ENCODE data around the gene SH3RF3.

Gene SH3RF3

DNA sequence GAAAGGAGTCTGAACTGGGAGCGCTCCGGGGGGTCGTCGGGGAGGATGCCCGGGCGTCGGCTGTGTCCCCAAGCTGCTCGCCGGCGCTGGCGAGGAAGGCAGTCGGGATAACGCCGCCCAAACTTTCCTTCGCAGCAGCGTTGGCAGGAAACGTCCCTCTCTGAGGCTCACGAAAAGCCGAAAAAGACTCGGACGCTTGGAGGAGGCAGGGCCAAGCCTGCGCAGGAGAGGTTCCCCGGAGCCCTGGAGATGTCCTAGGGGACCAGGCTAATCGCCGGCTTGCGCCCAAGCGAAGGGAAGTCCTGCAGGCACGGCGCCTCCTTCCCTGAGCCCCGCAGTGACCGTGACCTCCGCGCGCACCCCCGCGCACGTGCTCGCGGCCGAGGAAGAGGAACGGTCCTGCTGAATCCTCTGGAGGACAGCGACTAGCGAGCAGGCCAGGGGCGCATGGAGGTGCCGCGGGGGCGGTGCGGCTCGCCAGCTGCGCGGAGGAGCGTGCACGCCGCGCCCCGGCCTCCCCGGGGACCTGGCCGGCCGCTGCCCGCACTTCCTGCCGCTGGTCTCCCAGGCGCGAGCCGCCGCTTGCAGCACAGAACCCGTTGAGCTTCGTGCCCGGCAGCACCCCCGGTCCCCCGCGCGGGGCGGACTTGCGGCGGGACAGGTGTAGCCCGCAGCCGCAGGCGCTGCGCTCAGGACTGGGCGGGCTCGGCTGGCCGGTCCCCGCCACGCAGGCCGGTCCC, at the start of gene SH3RF3:
Gene SH3RF3 (plus strand): TSS at position 590 of the 740 bp plus-strand sequence.
- no peak for TF ChIP-seq GATA1 (IDR thresholded peaks at IDR 0.05; ENCODE audit: low read depth, low read length)
- no peak for TF ChIP-seq POLR2A (IDR thresholded peaks at IDR 0.05; ENCODE audit: low read length)
- no peak for DNase-seq

DNA sequence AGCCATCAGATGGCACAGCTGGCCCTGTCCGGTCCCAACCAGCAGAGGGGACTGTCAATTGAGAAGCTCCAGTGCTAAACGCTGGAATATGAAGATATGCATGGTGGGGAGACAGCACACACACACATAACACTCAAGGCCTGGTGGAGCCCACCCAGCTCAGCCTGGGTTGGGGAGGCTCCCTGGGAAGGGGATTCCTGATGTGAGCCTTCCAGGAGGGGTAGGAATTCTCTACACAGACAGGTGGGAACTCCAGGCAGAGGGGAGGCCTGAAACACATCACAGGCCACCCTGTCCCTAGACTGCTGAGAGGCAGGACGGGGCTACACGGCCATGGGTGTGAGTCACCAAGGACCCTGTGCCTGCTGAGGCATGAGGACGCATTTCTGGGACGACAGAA, 49.4 kb upstream of the SH3RF3 start:
- TF ChIP-seq POLR2A (IDR thresholded peaks at IDR 0.05; ENCODE audit: low read length) (no peak), GATA1 (IDR thresholded peaks at IDR 0.05; ENCODE audit: low read depth, low read length) (no peak)
- no peak for DNase-seq

DNA sequence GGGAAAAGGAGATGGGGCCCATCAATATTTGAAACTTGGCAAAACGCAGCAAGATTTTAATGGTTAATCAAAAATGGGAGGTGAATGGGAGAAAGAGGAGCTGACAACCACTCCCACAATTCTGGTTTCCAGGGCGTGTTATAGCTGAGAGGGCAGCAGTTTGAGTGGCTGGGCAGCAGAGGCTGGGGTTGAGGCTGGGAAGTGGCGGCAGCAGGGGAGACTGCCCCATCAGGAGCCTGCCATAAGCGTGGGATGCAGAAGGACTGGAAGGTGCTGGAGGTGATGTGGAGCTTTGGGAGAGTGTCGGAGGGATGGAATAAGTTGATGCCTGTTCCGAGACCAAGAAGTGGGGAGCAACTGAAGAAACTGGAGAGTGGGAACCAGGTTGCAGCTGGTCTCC, 48.9 kb upstream of the SH3RF3 start:
- TF ChIP-seq GATA1 (IDR thresholded peaks at IDR 0.05; ENCODE audit: low read depth, low read length) = no peak
- no peak for TF ChIP-seq POLR2A (IDR thresholded peaks at IDR 0.05; ENCODE audit: low read length)
- DNase-seq = no peak

DNA sequence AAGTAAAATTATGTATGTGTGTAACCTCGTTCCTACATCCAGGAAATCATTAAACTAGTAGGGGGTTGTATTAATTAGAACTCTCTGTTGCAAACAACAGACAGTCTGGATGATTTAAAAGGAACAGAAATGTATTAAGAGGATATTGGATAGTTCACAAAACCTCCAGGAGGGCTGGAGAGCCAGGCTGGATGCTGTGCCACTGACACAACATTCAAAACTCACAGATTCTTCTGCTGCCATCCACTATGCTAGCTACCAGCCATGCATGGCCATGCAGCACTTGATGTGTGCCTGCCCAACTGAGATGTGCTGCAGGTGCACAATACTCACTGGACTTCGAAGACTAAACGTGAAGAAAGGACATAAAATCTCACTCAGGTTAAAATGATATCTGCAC, 48.2 kb upstream of the SH3RF3 start:
- no peak for TF ChIP-seq GATA1 (IDR thresholded peaks at IDR 0.05; ENCODE audit: low read depth, low read length)
- no peak for TF ChIP-seq POLR2A (IDR thresholded peaks at IDR 0.05; ENCODE audit: low read length)
- DNase-seq = no peak

DNA sequence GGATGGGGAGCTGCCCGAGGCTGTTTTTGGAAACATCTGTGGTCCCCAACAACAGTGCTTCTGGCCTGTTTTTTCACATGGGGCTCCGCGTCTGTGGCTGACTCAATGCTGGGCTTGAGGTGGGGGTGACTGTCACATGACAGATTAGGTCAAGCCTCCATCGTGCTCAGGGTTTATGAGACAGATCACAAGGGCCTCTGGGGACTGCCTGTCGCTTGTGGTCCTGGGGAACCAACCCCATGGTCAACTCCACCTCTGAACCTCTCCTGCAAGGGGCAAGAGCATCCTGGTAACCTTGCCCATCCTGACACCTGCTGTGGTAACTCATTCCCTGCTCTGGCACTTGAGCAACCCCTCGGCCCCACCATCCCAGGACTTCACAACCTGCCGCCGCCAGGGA, 47.6 kb upstream of the SH3RF3 start:
- no peak for DNase-seq
- no peak for TF ChIP-seq GATA1 (IDR thresholded peaks at IDR 0.05; ENCODE audit: low read depth, low read length)
- no peak for TF ChIP-seq POLR2A (IDR thresholded peaks at IDR 0.05; ENCODE audit: low read length)

DNA sequence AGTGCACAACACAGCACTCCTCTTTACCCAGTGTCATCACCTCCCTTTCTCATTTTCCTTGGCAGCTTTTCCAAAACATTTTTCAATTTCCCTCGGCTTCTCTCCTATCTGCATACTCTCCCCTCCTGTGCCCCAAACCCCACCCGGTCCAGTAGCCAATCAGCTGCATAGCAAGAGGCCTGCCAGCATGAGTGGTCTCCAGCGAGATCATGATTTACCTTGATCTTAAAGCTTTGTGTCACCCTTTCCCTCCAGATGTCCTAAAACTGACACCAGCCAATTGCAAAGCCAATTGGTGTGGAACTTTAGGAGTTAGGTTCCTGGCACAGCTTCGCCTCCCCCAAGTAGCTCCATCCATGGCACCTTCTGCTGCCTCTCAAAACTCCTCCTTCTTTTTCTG, 45.2 kb upstream of the SH3RF3 start:
- no peak for DNase-seq
- TF ChIP-seq GATA1 (IDR thresholded peaks at IDR 0.05; ENCODE audit: low read depth, low read length) = no peak
- no peak for TF ChIP-seq POLR2A (IDR thresholded peaks at IDR 0.05; ENCODE audit: low read length)

DNA sequence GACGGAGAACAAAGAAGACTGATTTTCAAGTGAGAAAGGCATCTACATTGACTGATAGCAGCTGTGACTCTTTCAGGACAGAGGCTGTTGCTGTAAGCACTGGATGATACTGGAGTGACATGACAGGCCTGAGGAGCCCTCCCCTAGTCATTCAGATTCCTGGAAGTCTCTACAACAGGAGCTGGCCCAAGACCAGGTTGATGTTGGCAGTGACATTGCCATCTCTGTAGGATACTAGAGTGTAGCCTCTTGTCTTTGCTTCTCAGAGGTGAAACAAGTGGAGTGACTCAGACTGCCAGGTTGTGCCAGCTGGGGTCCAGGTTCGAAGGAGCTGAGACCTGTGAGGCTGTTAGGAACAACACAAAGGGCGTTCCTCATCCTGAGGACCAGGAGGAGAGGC, 44.7 kb upstream of the SH3RF3 start:
- DNase-seq = no peak
- TF ChIP-seq POLR2A (IDR thresholded peaks at IDR 0.05; ENCODE audit: low read length) (no peak), GATA1 (IDR thresholded peaks at IDR 0.05; ENCODE audit: low read depth, low read length) (no peak)

DNA sequence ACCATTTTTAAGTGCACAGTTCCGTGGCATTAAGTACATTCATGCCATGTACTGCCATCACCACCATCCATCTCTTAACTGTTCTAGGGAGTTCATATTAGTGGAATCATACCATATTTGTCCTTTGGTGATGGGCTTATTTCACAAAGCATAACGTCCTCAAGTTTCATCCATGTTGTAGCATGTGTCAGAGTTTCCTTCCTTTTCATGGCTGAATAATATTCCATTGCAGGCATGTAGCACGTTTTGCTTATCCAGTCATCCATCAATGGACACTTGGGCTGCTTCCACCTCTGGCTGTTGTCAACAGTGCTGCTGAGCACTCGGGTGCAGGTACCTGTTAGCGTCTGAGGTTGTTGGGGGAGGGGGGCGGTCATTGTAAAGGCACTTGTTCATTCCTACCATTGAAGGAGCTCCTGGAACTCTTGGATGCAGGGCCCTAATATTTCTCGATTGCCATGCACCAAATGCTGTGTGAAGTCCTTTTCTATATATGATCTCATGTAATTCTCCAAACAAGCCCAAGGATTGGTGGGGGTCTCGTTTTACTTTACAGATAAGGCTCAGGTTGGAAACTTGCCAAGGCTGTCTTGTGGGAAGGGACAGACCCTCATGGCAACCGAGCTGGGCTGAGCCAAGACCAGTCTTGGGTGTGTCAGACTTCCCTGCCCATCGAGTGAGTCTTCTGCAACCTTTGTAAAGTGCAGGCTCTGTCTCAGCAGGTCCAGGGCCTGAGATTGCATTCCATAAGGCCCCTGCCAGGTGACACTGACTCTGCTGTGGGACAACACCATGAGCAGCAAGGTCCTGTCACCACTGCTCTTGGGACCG, 42.9 kb upstream of the SH3RF3 start:
- DNase-seq = no peak
- TF ChIP-seq POLR2A (IDR thresholded peaks at IDR 0.05; ENCODE audit: low read length) (no peak), GATA1 (IDR thresholded peaks at IDR 0.05; ENCODE audit: low read depth, low read length) (no peak)

DNA sequence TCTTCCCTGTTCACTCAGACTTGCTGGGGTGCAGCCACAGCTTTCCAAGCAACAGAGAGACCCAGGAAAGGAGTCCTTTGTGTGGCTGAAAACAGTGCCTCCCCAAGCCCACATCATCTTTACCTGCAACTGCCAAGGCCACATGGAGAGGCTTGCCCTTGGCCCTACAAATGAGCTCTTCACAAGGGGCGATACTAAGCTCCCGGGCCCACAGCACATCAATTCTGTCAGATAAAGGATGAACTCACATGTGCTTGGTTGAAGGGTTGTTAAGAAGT, 42.3 kb upstream of the SH3RF3 start:
- no peak for DNase-seq
- TF ChIP-seq GATA1 (IDR thresholded peaks at IDR 0.05; ENCODE audit: low read depth, low read length) (no peak), POLR2A (IDR thresholded peaks at IDR 0.05; ENCODE audit: low read length) (no peak)

DNA sequence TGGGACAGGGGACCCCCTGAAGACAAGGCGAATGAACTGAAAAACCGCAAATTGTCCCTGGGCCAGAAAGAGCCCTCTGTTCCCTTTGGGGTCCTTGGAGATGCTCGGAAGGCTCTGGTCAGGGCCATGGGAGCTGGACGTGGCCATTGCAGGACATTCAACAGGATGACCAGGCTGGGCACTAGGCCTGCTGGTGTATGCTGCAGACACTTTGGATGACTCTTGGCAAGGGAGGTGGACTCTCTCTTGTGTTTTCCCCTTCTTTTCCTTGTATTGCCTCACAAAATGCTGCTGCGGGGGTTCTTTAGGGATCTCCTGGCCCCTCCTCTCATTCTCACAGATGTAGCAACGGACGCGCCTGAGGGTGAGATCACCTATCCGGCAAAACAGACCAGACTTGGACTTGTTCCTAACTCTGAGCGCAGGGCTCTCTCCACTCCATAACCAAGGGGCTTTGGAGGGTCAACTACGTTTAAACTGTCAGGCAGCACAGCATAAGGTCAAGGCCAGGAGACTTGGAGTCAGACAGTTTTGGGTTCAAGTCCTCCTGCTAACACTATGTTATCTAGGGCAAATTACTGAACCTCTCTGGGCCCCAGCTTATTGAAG, 41.8 kb upstream of the SH3RF3 start:
- no peak for TF ChIP-seq POLR2A (IDR thresholded peaks at IDR 0.05; ENCODE audit: low read length)
- no peak for TF ChIP-seq GATA1 (IDR thresholded peaks at IDR 0.05; ENCODE audit: low read depth, low read length)

DNA sequence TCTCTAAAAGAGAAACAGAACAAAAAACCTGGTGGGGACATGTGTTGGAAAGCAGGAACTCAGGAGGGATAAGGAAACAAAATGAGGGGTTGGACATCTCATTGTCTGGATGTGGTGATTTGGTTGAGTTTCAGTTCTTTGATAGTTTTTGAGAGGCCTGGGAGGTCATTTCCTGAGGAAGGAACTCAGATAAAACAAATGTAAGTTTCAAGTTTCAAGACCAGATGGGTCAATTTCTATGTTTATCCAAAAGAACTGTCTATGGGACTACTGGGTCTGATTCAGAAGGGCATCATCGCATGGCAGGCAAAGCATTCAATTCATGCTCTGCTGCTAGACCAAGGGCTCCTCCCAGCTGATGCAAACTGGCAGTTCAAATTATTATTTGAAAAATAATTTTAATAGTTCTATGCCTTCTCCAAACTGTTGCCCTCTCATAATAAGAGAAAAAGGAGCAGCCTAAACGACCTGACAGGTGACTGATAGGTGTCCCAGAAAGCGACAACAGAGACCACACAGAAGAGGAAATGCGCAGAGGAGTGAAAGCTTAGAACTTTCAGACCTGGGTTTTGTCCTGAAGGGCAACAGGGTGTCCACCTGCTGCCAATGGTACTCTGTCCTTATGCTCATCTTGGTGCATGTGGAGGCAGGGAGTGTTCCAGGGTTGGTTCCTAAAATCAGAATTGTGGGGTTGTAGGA, 39.3 kb upstream of the SH3RF3 start:
- no peak for TF ChIP-seq POLR2A (IDR thresholded peaks at IDR 0.05; ENCODE audit: low read length)
- no peak for TF ChIP-seq GATA1 (IDR thresholded peaks at IDR 0.05; ENCODE audit: low read depth, low read length)
- no peak for DNase-seq

More for the DNA sequence above, 41.8 kb upstream of the SH3RF3 start:
- no peak for DNase-seq

DNA sequence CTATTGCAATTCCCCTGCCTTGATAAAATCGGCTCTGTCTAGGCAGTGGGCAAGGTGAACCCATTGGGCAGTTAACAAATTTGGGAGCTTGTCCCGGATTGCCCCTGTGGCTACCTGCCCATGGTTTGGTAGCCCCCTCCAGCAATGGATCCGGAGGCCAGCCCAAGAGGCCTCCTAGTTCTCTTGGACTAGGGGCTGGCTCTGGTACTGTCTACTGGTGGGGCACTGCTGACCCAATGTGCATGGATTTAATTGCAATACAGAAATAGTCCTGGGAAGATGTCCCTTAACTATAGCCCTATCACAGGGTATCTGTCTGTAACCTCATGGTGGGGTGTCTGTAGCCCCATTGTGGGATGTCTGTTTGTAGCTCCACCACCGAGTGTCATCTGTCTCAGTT, 37.5 kb upstream of the SH3RF3 start:
- DNase-seq = no peak
- TF ChIP-seq GATA1 (IDR thresholded peaks at IDR 0.05; ENCODE audit: low read depth, low read length) (no peak), POLR2A (IDR thresholded peaks at IDR 0.05; ENCODE audit: low read length) (no peak)

DNA sequence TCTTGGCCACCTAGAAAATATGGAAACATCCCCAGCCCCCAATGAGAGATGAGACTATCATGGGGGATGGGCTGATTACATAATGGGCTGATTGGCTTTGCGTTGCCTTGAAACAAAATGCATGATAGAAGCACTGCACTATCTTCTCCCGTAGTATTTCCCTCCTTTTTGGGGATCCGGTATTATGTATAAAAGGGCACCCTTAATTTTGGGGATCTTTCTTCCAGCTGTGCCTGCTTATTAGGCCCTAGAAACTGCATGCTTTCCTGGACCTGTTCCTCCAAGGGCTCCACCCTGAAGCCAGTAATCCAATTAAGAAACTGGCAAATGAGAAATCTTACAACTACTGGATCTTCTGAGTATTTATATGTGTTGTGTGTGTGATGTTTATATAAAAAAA, 34.9 kb upstream of the SH3RF3 start:
- DNase-seq = no peak
- no peak for TF ChIP-seq GATA1 (IDR thresholded peaks at IDR 0.05; ENCODE audit: low read depth, low read length)

DNA sequence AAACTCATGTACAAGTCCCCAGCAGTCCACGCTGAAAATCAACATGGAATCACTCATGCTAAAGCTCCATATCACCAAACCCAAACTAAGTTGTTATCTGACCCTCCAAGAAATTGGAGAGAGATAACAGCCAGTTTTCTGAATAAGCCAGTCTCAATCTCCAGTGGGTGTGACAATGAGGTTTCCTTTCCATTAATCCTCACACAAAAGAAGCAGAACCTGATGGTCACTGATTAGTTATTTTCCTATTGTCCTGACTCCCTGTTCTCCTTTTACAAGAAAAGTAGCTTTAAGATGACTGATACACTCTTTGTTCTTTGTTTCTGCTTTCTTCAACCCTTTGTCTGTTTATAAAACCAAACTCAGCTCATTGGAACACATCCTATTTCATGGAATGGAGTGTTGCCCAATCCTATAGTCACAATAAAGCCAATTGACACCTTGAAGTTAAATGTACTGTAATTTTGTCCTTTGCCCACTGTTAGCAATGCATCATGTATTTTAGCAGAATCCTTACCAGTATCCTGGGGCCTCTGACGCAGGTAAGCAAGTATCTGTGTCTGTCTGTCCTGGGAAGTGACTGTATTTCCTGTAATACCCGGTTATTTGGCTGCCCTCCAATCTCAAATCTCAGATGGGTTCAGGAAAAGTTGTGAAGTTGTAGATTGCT, 30.6 kb upstream of the SH3RF3 start:
- DNase-seq = no peak
- no peak for TF ChIP-seq POLR2A (IDR thresholded peaks at IDR 0.05; ENCODE audit: low read length)
- no peak for TF ChIP-seq GATA1 (IDR thresholded peaks at IDR 0.05; ENCODE audit: low read depth, low read length)
